NK-92 (cell line): Measurements from ENCODE around the gene VAV2.

Experiments used
- DNase-seq: peaks from one replicate; lab custom pipeline; 2025; ENCODE audit not compliant: unreplicated experiment; lab: John Stamatoyannopoulos, UW

Gene VAV2

DNA sequence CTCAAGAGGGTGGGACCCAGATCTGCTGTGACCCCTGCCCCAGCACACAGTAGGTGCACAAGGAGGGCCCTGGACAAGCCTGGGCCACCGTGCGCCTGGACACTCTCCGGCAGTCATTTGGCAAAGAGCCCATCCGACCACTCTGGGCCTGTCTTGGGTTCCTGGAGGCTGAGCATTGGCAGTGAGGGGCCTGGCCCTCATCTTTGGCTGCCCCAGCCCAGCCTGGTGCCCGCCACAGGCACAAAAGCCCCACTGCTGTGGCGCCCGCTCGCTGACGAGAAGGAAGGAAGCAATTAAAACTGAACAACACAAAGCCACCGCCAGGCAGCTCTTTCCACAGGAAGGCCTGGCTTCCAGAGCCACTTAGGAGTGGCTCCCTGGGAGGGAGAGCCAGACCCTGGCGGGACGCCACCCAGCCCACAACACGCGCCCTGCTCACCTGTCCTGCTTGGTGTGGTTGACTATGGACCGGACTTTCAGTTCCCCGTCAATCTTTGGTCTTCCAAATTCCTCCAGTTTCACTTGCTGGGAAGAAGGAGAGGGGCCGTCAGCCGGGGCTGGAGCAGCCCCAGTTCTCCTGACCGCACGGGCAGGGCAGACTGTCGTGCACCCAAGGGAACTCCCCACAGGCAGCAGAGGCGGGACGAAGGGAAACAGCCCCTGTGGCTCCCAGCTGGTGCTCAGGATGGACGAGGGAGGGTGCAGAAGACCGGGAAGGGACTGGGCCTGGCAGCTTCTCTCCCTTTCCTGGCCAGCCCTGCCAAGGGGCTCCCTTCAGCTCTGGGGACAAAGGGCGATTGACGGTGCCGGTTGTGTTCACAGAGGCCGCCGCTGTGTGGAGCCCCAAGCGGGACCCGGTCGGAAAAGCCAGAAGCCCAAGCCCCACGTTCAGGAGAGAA, 203.1 kb downstream of the VAV2 start:
- no peak for DNase-seq

- no peak for DNase-seq
Measured at GRCh38 chr9:133788045-133788818, 203.9 kb downstream of the VAV2 start.

- DNase-seq: no peak
Measured at GRCh38 chr9:133787754-133788025, 204.4 kb downstream of the VAV2 start.

GRCh38 chr9:133786907-133787753, 205.0 kb downstream of the VAV2 start:
- no peak for DNase-seq

DNA sequence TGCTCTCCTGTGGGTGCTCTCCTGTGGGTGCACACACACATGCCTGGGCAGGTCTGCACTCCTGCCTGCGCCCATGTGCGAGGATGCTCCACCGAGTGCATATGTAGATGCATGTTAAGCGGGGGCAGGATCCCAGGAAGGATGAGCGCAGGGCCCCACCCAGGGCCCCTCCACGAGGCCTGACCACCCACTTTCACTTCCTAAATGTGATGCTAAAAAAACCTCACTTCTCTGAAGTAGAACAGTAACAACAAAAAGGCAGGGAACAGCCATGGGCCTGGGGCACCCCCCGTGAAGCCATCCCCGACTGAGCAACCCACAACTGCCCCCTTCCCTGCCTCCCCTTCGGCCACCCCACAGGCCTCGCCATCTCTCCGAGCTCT, 205.8 kb downstream of the VAV2 start:
- DNase-seq: no peak

- no peak for DNase-seq
Measured at GRCh38 chr9:133785753-133786370, 206.3 kb downstream of the VAV2 start.

DNA sequence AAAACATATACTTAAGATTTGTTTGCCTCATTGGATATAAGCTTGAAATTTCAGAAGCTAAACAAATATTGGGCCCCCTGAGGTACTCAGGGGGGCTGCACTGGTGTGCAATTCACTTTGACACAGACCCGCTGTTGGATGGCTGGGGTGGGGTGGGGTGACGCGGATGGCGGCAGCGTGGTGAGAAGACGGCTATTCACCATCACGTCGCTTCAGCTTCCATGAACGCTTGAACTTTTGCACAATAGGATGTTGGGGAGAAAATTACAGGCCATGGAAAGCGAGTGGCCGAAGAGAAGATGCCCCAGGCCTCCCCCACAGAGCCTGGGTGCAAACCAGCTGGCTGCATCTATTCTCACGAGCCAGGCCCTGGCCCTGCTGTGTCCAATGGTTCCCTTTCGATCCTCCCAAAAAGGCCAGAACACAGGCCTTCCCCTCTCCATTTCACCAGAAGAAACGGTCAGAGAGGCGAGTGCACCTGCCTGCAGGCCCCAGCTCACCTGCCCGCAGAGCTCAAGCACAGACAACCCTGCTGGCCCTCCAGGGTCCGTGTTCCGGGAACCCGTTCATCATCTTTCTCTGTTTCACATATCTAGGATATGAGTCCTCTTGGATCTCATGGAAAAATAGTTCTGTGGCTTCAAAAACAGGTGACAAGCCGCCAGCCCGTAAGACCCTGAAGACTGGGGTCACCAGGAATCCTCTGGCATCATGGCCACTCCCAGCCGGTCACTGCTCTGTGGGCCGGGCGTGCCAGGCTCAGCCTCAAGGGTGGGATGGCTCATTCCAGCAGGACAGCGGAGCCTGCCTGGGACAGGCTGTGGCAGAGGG, 207.2 kb downstream of the VAV2 start:
- no peak for DNase-seq

GRCh38 chr9:133783331-133783731, 208.8 kb downstream of the VAV2 start:
- DNase-seq: no peak

- DNase-seq: no peak
Measured at GRCh38 chr9:133782157-133783130, 209.7 kb downstream of the VAV2 start.

DNA sequence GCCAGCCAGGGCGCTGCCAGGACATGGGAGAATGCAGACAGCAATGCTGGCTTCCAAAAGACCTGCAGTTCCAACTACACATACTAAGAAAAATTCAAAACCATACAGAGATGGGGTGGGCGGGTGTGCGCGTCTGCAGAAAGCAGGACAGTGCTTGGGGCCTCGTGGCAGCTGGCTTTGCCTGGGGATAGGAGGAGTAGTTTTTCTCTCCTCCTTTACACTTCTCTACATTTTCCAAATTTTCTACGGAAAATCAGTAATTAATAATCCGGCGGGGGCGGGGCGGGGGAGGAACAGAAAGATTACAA, 210.3 kb downstream of the VAV2 start:
- no peak for DNase-seq

GRCh38 chr9:133780962-133781827, 210.9 kb downstream of the VAV2 start:
- no peak for DNase-seq

DNA sequence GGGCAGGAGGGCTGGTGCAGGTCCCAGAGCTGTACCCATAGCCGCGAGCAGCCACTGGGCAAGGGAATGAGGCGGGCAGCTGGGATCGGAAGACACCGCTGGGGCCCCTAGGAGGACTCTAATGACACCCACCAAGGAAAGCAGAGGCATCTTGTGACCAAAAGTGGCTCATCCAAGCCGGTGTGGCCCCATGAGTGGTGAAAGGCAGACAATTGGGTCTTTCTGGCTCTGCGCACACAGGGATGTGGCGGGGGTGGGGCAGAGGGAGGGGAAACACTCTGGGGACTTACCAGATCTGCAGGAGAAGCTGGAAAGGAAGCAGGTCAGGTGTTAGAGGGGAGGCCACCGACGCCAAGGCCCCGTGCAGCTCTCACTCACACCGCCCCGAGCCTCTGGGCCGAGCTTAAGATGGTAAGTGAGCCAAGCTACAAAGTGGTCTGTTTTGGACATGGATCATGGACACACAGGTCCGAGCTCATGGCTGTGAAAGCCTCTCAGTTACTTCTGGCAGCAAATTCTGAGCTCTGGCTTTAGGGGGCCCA, 211.6 kb downstream of the VAV2 start:
- DNase-seq: no peak

DNA sequence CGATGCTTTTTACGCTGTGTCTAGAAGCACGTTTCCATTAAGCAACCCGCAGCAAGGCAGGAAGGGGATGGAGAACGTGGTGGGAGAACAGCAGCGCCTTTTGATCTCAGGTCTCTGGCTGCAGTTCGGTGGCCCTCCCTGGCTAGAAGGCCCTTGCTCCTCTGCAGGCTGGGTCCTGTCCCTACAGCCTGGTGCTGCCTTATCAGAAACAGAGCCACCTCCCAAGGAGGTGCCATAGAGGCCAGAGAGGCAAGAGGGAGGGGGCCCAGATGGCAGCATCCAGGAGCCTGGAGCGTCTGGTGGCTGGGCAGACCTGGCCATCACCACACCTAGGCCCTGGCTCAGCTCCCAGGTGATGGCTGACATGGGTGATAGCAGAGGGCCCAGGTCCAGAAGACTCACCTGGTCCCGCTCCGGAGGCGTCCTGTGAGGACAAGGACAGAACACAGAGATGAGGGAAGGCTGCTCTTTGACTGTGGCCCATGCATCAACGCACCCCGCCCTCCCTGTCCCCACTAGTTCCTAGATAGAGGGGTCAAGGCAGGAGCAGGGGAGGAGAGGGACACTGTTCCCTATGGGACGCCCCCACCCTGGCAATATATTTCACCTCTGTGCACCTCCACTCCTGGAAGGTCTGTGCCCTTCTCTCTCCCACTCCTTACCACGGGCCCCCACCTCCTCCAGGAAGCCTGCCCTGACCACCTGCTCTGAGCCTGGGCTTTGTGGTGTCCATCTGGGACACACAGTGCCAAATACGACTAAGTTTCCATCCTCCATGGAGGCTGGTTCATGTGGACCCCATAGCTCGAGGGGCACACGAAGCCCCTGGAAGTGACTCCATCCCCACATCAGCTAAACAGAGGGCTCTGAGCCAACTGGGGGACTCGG, 212.4 kb downstream of the VAV2 start:
- no peak for DNase-seq

GRCh38 chr9:133779081-133779480, 213.0 kb downstream of the VAV2 start:
- no peak for DNase-seq

GRCh38 chr9:133778336-133779013, 213.6 kb downstream of the VAV2 start:
- no peak for DNase-seq

DNA sequence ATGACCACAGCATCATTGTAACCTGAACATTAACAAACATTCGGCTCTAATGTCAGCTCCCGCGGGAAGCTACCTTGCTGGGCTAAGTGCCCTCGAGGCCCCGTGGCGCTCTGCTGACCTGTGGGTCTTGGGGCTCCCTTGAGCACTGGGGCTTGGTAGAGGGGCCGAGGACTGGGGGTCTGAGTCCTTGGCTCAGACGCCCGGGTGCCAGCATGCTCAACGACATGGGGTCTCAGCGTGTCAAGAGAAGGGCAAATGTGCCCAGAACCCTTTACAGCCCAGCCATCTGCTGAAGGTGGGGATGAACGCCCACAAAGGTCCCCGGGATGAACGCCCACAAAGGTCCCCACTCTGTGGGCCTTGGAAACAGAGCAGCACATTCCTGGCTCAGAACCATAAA, 214.3 kb downstream of the VAV2 start:
- no peak for DNase-seq
